Measurements from ENCODE around the gene MOB1A.

- TF ChIP-seq YY1 (IDR thresholded peaks at IDR 0.05; ENCODE audit: insufficient read depth, insufficient read length) (no peak), SUZ12 (IDR thresholded peaks at IDR 0.05; ENCODE audit: extremely low read depth, insufficient read depth, insufficient read length) (no peak), ZNF274 (IDR thresholded peaks at IDR 0.05; ENCODE audit: low read depth, low read length) (no peak)
Measured at GRCh38 chr2:74174909-74175308, 3.8 kb downstream of the MOB1A start.

Measured in NT2/D1 (cell line).